ENCODE results near the gene SEMA6A. TPM values are rescaled to one million over a fixed set of nuclear protein-coding genes. Genes with fewer than 3 reads are reported as not detected.

SEMA6A gene
- total and polyA plus RNA-seq, 5 donors from 2014 or later, result 0.15 to 1.4 (median 0.54) TPM; not detected in 1

DNA sequence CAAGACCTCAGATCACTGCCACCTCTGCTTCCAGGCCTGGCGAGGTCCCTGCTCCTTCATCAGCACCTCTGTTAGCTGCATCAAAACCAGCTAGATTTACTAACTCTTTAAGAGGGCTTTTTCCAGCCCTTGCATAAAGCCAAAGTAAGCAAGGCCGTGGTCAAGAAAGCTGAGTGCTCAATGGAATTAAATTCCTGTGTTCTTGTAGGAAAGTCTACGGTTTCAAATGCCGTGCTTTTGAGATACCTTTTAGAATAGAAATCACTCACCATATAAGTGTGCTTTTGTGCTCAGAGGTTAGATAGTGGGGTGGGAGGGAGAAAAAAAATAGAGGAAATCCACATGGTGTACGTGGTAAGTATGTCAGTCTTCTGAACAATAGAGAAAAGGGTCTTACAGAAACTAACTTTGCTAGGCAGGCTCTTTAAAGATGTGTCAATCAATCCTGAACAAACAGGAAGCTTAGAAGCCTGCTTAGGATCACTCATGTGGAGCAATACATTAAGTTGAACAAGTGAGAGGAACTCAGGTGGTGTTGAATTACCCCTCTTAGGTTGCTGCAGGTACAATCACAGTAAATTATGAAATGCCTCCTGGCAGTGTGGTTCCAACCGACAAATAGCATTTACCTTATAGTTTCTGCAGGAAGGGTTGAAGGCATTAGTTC lies 79.7 kb downstream of the SEMA6A start:
- H3K4me3 ChIP-seq (ENCODE audit: low read depth, low read length), result no peak overlapping the region
- DNase-seq (no peak), ATAC-seq (ENCODE audit: low read depth in 2 of 2) (no peak)
- H3K9me3 ChIP-seq (ENCODE audit: control insufficient read depth in 2 of 2, low read length in 2 of 2), result no peaks in the 10 kb centered on the region
- Mint-ChIP-seq H3K4me3 (no peak overlapping the region), H3K4me1 (peaks cover 0 to 2% (median 0%) of the 10 kb centered on the region in 4 donors), H3K36me3 (peaks cover 5% of the 10 kb centered on the region), H3K27me3 (no peaks in the 10 kb centered on the region), H3K9me3 (peaks cover 0 to 2% (median 0%) of the 10 kb centered on the region in 7 donors), H3K27ac (no peak overlapping the region)
- H3K4me1 ChIP-seq (ENCODE audit: control insufficient read depth, insufficient read depth, low read length, poor library complexity, severe bottlenecking), result no peaks in the 10 kb centered on the region
- H3K27ac ChIP-seq (ENCODE audit: insufficient read depth, low read length, poor library complexity, severe bottlenecking), result no peak overlapping the region
- H3K36me3 ChIP-seq (ENCODE audit: control insufficient read depth, insufficient read depth, low read length), result no peaks in the 10 kb centered on the region
- H3K27me3 ChIP-seq (ENCODE audit: control insufficient read depth, insufficient read depth, low read length), result no peaks in the 10 kb centered on the region

DNA sequence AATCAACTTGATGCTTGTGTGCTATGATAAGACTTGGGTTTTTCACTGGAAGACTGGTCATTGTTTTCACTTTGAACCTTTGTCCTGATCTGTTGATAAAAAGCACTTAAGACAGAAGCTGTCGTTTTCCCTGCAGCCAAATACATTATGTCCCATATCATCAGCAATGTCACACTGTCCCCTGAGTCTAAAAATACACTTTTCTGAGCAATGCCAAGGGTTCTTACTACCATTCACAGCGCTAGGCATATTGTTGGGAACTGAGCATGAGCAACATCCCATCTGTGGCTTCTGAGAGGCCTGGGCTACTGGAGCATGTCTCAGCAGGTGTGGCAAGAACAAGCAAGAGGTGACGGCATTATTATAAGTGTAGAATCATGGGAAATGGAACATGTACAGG lies 81.8 kb downstream of the SEMA6A start:
- Mint-ChIP-seq H3K4me1 (peaks cover 0 to 2% (median 0%) of the 10 kb centered on the region in 4 donors), H3K9me3 (peaks cover 0 to 2% (median 0%) of the 10 kb centered on the region in 7 donors), H3K27ac (no peak overlapping the region), H3K27me3 (no peaks in the 10 kb centered on the region), H3K4me3 (no peak overlapping the region), H3K36me3 (peaks cover 5% of the 10 kb centered on the region)
- no peaks in the 10 kb centered on the region for H3K27me3 ChIP-seq (ENCODE audit: control insufficient read depth, insufficient read depth, low read length)
- no peaks in the 10 kb centered on the region for H3K4me1 ChIP-seq (ENCODE audit: control insufficient read depth, insufficient read depth, low read length, poor library complexity, severe bottlenecking)
- H3K4me3 ChIP-seq (ENCODE audit: low read depth, low read length), result no peak overlapping the region
- H3K9me3 ChIP-seq (ENCODE audit: control insufficient read depth in 2 of 2, low read length in 2 of 2), result no peaks in the 10 kb centered on the region
- no peak for DNase-seq
- no peak overlapping the region for H3K27ac ChIP-seq (ENCODE audit: insufficient read depth, low read length, poor library complexity, severe bottlenecking)
- no peak for ATAC-seq (ENCODE audit: low read depth in 2 of 2)
- H3K36me3 ChIP-seq (ENCODE audit: control insufficient read depth, insufficient read depth, low read length), result no peaks in the 10 kb centered on the region

DNA sequence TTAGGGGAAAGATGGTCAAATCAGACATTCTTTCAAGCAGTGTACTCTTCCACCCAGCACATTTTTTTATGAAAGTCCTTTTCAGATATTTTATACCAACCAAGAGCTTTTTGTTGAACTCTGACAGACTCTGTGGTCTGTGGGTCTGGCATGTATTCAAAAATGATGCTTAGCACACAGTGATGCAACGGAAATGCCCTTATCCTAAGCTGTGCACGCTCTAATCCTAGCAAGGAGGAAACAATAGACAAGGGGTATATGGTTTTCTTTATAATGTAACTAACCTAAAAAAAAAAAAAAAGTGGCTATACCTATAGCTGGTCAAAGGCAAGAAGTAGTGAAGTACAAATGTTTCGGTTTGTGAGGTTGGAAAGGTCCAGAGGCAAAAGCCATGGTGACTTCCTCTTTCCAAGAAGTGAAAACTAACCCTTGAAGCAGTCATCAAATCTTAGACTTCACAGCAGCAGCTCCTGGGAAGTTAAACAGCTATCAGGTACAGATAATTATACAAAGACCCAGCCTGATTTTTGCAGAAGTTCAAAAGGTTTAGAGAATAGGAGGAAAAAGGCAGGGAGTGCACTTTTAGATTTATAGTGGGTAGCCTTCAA lies 82.5 kb downstream of the SEMA6A start:
- Histone ChIP-seq H3K36me3 (ENCODE audit: control insufficient read depth, insufficient read depth, low read length) (no peaks in the 10 kb centered on the region), H3K4me3 (ENCODE audit: low read depth, low read length) (no peak overlapping the region), H3K4me1 (ENCODE audit: control insufficient read depth, insufficient read depth, low read length, poor library complexity, severe bottlenecking) (no peaks in the 10 kb centered on the region), H3K27me3 (ENCODE audit: control insufficient read depth, insufficient read depth, low read length) (no peaks in the 10 kb centered on the region), H3K9me3 (ENCODE audit: control insufficient read depth in 2 of 2, low read length in 2 of 2) (no peaks in the 10 kb centered on the region), H3K27ac (ENCODE audit: insufficient read depth, low read length, poor library complexity, severe bottlenecking) (no peak overlapping the region)
- peaks cover 0 to 2% (median 0%) of the 10 kb centered on the region in 7 donors for H3K9me3 Mint-ChIP-seq
- no peak overlapping the region for H3K4me3 Mint-ChIP-seq
- no peak for DNase-seq
- peaks cover 0 to 2% (median 0%) of the 10 kb centered on the region in 4 donors for H3K4me1 Mint-ChIP-seq
- H3K27ac Mint-ChIP-seq, result no peak overlapping the region
- no peak for ATAC-seq (ENCODE audit: low read depth in 2 of 2)
- peaks cover 5% of the 10 kb centered on the region for H3K36me3 Mint-ChIP-seq
- H3K27me3 Mint-ChIP-seq, result no peaks in the 10 kb centered on the region

DNA sequence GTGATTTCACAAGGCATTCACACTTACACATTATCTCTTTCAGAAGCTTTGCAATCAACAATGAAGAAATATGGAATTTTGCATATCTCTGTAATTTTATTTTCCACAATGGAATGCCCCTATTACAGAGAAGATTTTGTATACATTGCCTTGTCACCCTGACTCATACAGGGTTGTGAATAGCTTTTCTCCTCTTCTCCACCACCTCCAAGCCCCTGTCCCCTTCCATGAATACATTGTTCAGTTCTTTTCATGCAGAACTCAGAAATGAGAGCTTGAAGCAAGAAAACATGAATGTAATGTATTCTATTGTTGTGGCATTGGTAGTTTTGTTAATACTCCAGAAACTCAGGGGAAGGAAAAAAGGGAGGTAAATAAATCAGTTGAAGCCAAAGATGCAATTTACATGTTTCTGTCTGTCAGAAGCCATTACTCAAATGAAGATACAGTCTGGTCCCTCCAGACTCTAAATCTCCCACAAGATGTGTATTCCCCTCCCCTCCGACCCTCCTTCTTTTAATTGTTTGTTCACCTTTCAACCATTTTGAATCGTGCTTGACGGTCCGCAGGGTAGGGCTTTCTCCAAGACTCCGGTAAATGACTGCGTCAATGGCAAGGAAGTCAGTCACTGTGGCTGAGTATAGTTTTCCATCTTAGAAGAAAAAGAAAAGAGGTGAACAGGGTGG lies 86.1 kb downstream of the SEMA6A start:
- no peak overlapping the region for H3K4me3 Mint-ChIP-seq
- H3K27ac Mint-ChIP-seq, result no peak overlapping the region
- peaks cover 0 to 2% (median 0%) of the 10 kb centered on the region in 4 donors for H3K4me1 Mint-ChIP-seq
- no peak overlapping the region for H3K4me3 ChIP-seq (ENCODE audit: low read depth, low read length)
- peaks cover 0 to 2% (median 0%) of the 10 kb centered on the region in 7 donors for H3K9me3 Mint-ChIP-seq
- no peak overlapping the region for H3K27ac ChIP-seq (ENCODE audit: insufficient read depth, low read length, poor library complexity, severe bottlenecking)
- ATAC-seq (ENCODE audit: low read depth in 2 of 2), result no peak
- peaks cover 4% of the 10 kb centered on the region for H3K27me3 Mint-ChIP-seq
- H3K27me3 ChIP-seq (ENCODE audit: control insufficient read depth, insufficient read depth, low read length), result no peaks in the 10 kb centered on the region
- no peaks in the 10 kb centered on the region for H3K36me3 ChIP-seq (ENCODE audit: control insufficient read depth, insufficient read depth, low read length)
- no peaks in the 10 kb centered on the region for H3K36me3 Mint-ChIP-seq
- no peaks in the 10 kb centered on the region for H3K4me1 ChIP-seq (ENCODE audit: control insufficient read depth, insufficient read depth, low read length, poor library complexity, severe bottlenecking)
- no peaks in the 10 kb centered on the region for H3K9me3 ChIP-seq (ENCODE audit: control insufficient read depth in 2 of 2, low read length in 2 of 2)
- no peak for DNase-seq

DNA sequence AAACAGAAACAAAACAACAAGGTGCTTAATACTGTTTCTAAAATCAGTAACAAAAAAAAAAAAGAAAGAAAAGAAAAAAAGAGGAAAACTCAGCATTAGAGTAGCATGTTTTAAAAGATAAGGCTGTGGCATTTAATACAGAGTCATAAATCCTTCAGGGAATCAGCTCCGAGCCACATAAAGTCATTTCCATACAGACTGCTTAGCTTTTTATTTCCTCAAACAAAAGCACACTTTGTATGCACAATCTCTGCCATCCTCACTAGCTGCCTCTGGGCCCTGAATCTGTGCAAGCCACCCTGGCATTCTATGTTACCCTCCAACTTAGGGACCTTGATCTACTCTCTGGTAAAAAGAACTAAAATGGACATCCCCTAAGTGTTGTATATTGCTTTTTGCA lies 87.6 kb downstream of the SEMA6A start:
- Mint-ChIP-seq H3K4me1 (peaks cover 0 to 2% (median 0%) of the 10 kb centered on the region in 4 donors), H3K36me3 (no peaks in the 10 kb centered on the region), H3K4me3 (no peak overlapping the region)

DNA sequence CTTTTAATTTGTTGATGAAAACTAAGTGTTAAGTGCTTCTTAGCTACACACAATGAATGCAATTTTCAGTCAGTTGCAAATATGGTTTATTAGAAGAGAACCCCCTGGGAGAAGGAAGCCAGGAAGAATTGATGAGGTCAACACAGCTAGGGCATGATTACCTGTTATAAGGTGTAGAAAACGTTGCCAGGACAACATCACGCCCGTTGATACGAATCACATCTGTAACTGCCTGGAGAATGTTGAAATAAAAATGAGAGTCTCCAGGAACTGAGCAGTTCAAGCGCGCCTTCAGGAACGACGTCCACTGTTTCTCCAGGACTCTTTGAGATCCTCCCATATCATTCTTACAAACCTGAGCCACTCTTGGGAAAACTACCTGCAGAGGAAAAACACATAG lies 88.0 kb downstream of the SEMA6A start:
- no peaks in the 10 kb centered on the region for H3K4me1 ChIP-seq (ENCODE audit: control insufficient read depth, insufficient read depth, low read length, poor library complexity, severe bottlenecking)
- H3K4me3 ChIP-seq (ENCODE audit: low read depth, low read length), result no peak overlapping the region
- no peaks in the 10 kb centered on the region for H3K36me3 ChIP-seq (ENCODE audit: control insufficient read depth, insufficient read depth, low read length)
- Mint-ChIP-seq H3K9me3 (no peaks in the 10 kb centered on the region), H3K4me3 (no peak overlapping the region), H3K27me3 (peaks cover 4% of the 10 kb centered on the region), H3K36me3 (no peaks in the 10 kb centered on the region), H3K4me1 (peaks cover 0 to 2% (median 0%) of the 10 kb centered on the region in 4 donors), H3K27ac (no peak overlapping the region)
- no peaks in the 10 kb centered on the region for H3K9me3 ChIP-seq (ENCODE audit: control insufficient read depth in 2 of 2, low read length in 2 of 2)
- H3K27ac ChIP-seq (ENCODE audit: insufficient read depth, low read length, poor library complexity, severe bottlenecking), result no peak overlapping the region
- DNase-seq (no peak), ATAC-seq (ENCODE audit: low read depth in 2 of 2) (no peak)
- H3K27me3 ChIP-seq (ENCODE audit: control insufficient read depth, insufficient read depth, low read length), result no peaks in the 10 kb centered on the region

More for the DNA sequence above, 87.6 kb downstream of the SEMA6A start:
- DNase-seq (no peak), ATAC-seq (ENCODE audit: low read depth in 2 of 2) (no peak)
- peaks cover 0 to under 1% (median 0%) of the 10 kb centered on the region in 7 donors for H3K9me3 Mint-ChIP-seq
- Histone ChIP-seq H3K9me3 (ENCODE audit: control insufficient read depth in 2 of 2, low read length in 2 of 2) (no peaks in the 10 kb centered on the region), H3K27me3 (ENCODE audit: control insufficient read depth, insufficient read depth, low read length) (no peaks in the 10 kb centered on the region), H3K4me3 (ENCODE audit: low read depth, low read length) (no peak overlapping the region), H3K36me3 (ENCODE audit: control insufficient read depth, insufficient read depth, low read length) (no peaks in the 10 kb centered on the region), H3K27ac (ENCODE audit: insufficient read depth, low read length, poor library complexity, severe bottlenecking) (no peak overlapping the region), H3K4me1 (ENCODE audit: control insufficient read depth, insufficient read depth, low read length, poor library complexity, severe bottlenecking) (no peaks in the 10 kb centered on the region)
- H3K27ac Mint-ChIP-seq, result no peak overlapping the region
- H3K27me3 Mint-ChIP-seq, result peaks cover 4% of the 10 kb centered on the region

DNA sequence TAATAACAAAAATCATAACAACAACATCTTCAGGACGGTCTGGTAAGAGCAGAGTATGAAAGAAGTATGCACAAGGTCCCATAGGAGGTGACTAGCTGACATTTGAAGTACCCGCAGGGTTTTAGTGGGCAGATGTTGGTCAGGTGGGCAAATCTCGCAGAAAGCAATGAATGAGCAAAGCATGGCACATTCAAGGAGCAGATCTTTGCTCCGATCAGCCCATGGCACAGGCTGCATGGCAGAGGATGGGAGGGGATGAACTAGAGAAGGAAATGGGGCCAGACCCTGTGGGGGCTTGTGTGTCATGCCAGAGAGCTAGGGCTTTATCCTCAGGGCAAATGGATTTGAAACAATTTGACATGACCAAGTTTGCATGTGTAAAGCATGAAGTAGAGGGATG lies 90.0 kb downstream of the SEMA6A start:
- Histone ChIP-seq H3K27ac (ENCODE audit: insufficient read depth, low read length, poor library complexity, severe bottlenecking) (no peak overlapping the region), H3K4me1 (ENCODE audit: control insufficient read depth, insufficient read depth, low read length, poor library complexity, severe bottlenecking) (no peaks in the 10 kb centered on the region), H3K36me3 (ENCODE audit: control insufficient read depth, insufficient read depth, low read length) (no peaks in the 10 kb centered on the region), H3K9me3 (ENCODE audit: control insufficient read depth in 2 of 2, low read length in 2 of 2) (no peaks in the 10 kb centered on the region), H3K27me3 (ENCODE audit: control insufficient read depth, insufficient read depth, low read length) (no peaks in the 10 kb centered on the region), H3K4me3 (ENCODE audit: low read depth, low read length) (no peak overlapping the region)
- no peak for ATAC-seq (ENCODE audit: low read depth in 2 of 2)
- Mint-ChIP-seq H3K4me1 (peaks cover 0 to 4% (median 0%) of the 10 kb centered on the region in 4 donors), H3K4me3 (no peak overlapping the region), H3K36me3 (peaks cover 4% of the 10 kb centered on the region), H3K27me3 (peaks cover 4% of the 10 kb centered on the region), H3K9me3 (no peaks in the 10 kb centered on the region), H3K27ac (no peak overlapping the region)
- no peak for DNase-seq
